Omental fat pad (tissue), 4 donors: ENCODE measurements around the gene RALGPS1. TPM values are rescaled to one million over a fixed set of nuclear protein-coding genes. Genes with fewer than 3 reads are reported as not detected.

Source experiments
- ATAC-seq: fragments of 150-250 bp; one replicate; pipeline ENCODE4 v1.9.1; 2016; ENCODE audit warnings: mild to moderate bottlenecking, moderate library complexity; ENCODE audit not compliant: low FRiP score
- DNase-seq: peaks from one replicate; pipeline ENCODE4 v3.0.0-alpha.2; 2019; ENCODE audit warnings: low spot score
- CTCF ChIP-seq, 3 donors: fragments of 450-650 bp; IDR thresholded peaks; one replicate each; pipeline ENCODE4 v1.5.1; 2016 to 2017; ENCODE audit warnings: antibody characterized with exemption in 3 of 3, mild to moderate bottlenecking in 3 of 3, moderate library complexity in 2 of 3
- total RNA-seq, 4 donors: library from RNA; depleted of rRNA; stranded (reverse); fragments of >200 nt; gene quantifications; one replicate each; pipeline ENCODE4 v1.1.0, GENCODE V29; 2016

RALGPS1 gene
- total RNA-seq, 4 donors from 2014 or later, result 4.0 to 15.3 (median 4.8) TPM

- DNase-seq (no peak), ATAC-seq (no peak)
- no peak for TF ChIP-seq CTCF (IDR thresholded peaks at IDR 0.05)
These were observed 301.8 kb downstream of the RALGPS1 start for GRCh38 chr9:127216210-127216887.

- no peak for TF ChIP-seq CTCF (IDR thresholded peaks at IDR 0.05)
- ATAC-seq (no peak), DNase-seq (no peak)
These were observed 302.3 kb downstream of the RALGPS1 start for GRCh38 chr9:127216888-127217217.

- no peak for TF ChIP-seq CTCF (IDR thresholded peaks at IDR 0.05)
- no peak for ATAC-seq
- no peak for DNase-seq
These were observed 304.2 kb downstream of the RALGPS1 start for GRCh38 chr9:127218818-127219217.

GRCh38 chr9:127219520-127219919, 304.9 kb downstream of the RALGPS1 start:
- TF ChIP-seq CTCF (IDR thresholded peaks at IDR 0.05), result no peak
- DNase-seq (no peak), ATAC-seq (no peak)

GRCh38 chr9:127221695-127222094, 307.1 kb downstream of the RALGPS1 start:
- DNase-seq (no peak), ATAC-seq (no peak)
- no peak for TF ChIP-seq CTCF (IDR thresholded peaks at IDR 0.05)

- TF ChIP-seq CTCF (IDR thresholded peaks at IDR 0.05), result no peak
These were observed 308.0 kb downstream of the RALGPS1 start for GRCh38 chr9:127222388-127223095.

GRCh38 chr9:127223266-127223665, 308.7 kb downstream of the RALGPS1 start:
- no peak for TF ChIP-seq CTCF (IDR thresholded peaks at IDR 0.05)
- no peak for ATAC-seq
- DNase-seq, result no peak

More at GRCh38 chr9:127222388-127223095, 308.0 kb downstream of the RALGPS1 start:
- no peak for DNase-seq
- no peak for ATAC-seq
